CD14-positive monocyte (primary cell): ENCODE results near the gene ITGA3. TPM values are rescaled to one million over a fixed set of nuclear protein-coding genes. Genes with fewer than 3 reads are reported as not detected.

Source experiments
- DNase-seq, 3 donors: peaks; one replicate each; pipeline ENCODE4 v3.0.0-alpha.2; 2011 to 2022
- H2AFZ ChIP-seq: 2 replicates; pipeline ENCODE4 v1.6.0; 2012; ENCODE audit warnings: mild to moderate bottlenecking, low read depth, low read length, inconsistent platforms; ENCODE audit not compliant: insufficient read depth, poor library complexity, severe bottlenecking
- H3K27ac ChIP-seq, 2 donors: 1 replicate in 1 of 2; 2 replicates in 1 of 2; pipeline ENCODE4 v1.5.1; 2012 to 2013; ENCODE audit warnings: low read length in 2 of 2, control low read depth in 1 of 2, inconsistent platforms in 1 of 2, low read depth in 1 of 2, mild to moderate bottlenecking in 1 of 2
- H3K27me3 ChIP-seq, 2 donors: one replicate each; pipeline versions ENCODE4 v1.6.0 to v1.6.1; 2011 to 2013; ENCODE audit warnings: low read length in 2 of 2; ENCODE audit not compliant: control insufficient read depth in 2 of 2, insufficient read depth in 2 of 2
- H3K36me3 ChIP-seq, 2 donors: replicated peaks in 1 of 2; 1 replicate in 1 of 2; 2 replicates in 1 of 2; pipeline versions ENCODE4 v1.5.1 to v1.6.1; 2012 to 2013; ENCODE audit warnings: low read length in 2 of 2, control low read depth in 1 of 2, inconsistent platforms in 1 of 2, mild to moderate bottlenecking in 1 of 2; ENCODE audit not compliant: insufficient read depth in 2 of 2, control insufficient read depth in 1 of 2
- H3K4me1 ChIP-seq, 2 donors: 1 replicate in 1 of 2; 2 replicates in 1 of 2; pipeline versions ENCODE4 v1.5.1 to v1.6.1; 2012 to 2013; ENCODE audit warnings: low read length in 2 of 2, control low read depth in 1 of 2, inconsistent platforms in 1 of 2, mild to moderate bottlenecking in 1 of 2, moderate library complexity in 1 of 2; ENCODE audit not compliant: insufficient read depth in 2 of 2, control insufficient read depth in 1 of 2
- H3K4me2 ChIP-seq: replicated peaks from 2 replicates; pipeline ENCODE3; 2012; ENCODE audit warnings: low read length, moderate library complexity, mild to moderate bottlenecking; ENCODE audit not compliant: poor library complexity, severe bottlenecking; ENCODE audit errors: extremely low read depth
- H3K4me3 ChIP-seq, 3 experiments: fragments of 200-600 bp in 1 of 3; sonication (generic) in 1 of 3; replicated peaks in 1 of 3; 1 replicate in 2 of 3; 2 replicates in 1 of 3; pipeline ENCODE4 v1.5.1; 2011 to 2013; ENCODE audit warnings: low read length in 3 of 3, mild to moderate bottlenecking in 3 of 3, control low read depth in 2 of 3, low read depth in 2 of 3, inconsistent platforms in 1 of 3, moderate library complexity in 1 of 3
- H3K79me2 ChIP-seq: 2 replicates; pipeline ENCODE4 v1.6.0; 2012; ENCODE audit warnings: mild to moderate bottlenecking, control low read depth, inconsistent platforms, low read length, moderate library complexity; ENCODE audit not compliant: insufficient read depth
- H3K9ac ChIP-seq: 2 replicates; pipeline ENCODE4 v1.6.0; 2017; ENCODE audit warnings: low read length, mild to moderate bottlenecking; ENCODE audit not compliant: insufficient read depth, poor library complexity, severe bottlenecking
- H3K9me3 ChIP-seq, 2 donors: replicated peaks in 1 of 2; 1 replicate in 1 of 2; 2 replicates in 1 of 2; pipeline versions ENCODE4 v1.5.1 to v1.6.1; 2012 to 2013; ENCODE audit warnings: low read length in 2 of 2, control low read depth in 1 of 2; ENCODE audit not compliant: control insufficient read depth in 1 of 2, insufficient read depth in 1 of 2
- H4K20me1 ChIP-seq: 2 replicates; pipeline ENCODE4 v1.6.0; 2012; ENCODE audit warnings: mild to moderate bottlenecking, low read length, control low read depth, moderate library complexity; ENCODE audit not compliant: insufficient read depth
- H3K27ac Mint-ChIP-seq, 7 donors: one replicate each; pipeline ENCODE4 v1.8.0; 2020; ENCODE audit warnings: mild to moderate bottlenecking in 7 of 7, mixed read lengths in 7 of 7, moderate library complexity in 6 of 7, inconsistent platforms in 2 of 7
- H3K27me3 Mint-ChIP-seq, 3 donors: one replicate each; pipeline ENCODE4 v1.8.0; 2021 to 2022; ENCODE audit warnings: low read depth in 3 of 3, mild to moderate bottlenecking in 3 of 3, mixed read lengths in 3 of 3, moderate library complexity in 3 of 3, inconsistent platforms in 1 of 3
- H3K36me3 Mint-ChIP-seq, 2 donors: one replicate each; pipeline ENCODE4 v1.8.0; 2020; ENCODE audit warnings: mixed read lengths in 2 of 2, inconsistent platforms in 1 of 2, mild to moderate bottlenecking in 1 of 2
- H3K4me1 Mint-ChIP-seq: one replicate; pipeline ENCODE4 v1.8.0; 2020; ENCODE audit warnings: mild to moderate bottlenecking, mixed read lengths
- H3K4me3 Mint-ChIP-seq, 2 donors: one replicate each; pipeline ENCODE4 v1.8.0; 2020; ENCODE audit warnings: mild to moderate bottlenecking in 2 of 2, mixed read lengths in 2 of 2, moderate library complexity in 1 of 2
- H3K9me3 Mint-ChIP-seq, 7 donors: one replicate each; pipeline ENCODE4 v1.8.0; 2020 to 2022; ENCODE audit warnings: mixed read lengths in 7 of 7, mild to moderate bottlenecking in 6 of 7, moderate library complexity in 6 of 7, inconsistent platforms in 2 of 7
- WGBS: methylation state at CpG from one replicate; pipeline ENCODE4 v1.1.5; 2013; ENCODE audit warnings: missing lambda C conversion rate; ENCODE audit not compliant: insufficient coverage; 5-methylcytosine and 5-hydroxymethylcytosine counted together
- intact Hi-C, 2 donors: fragments of 100-400 bp; cut with micrococcal nuclease; formaldehyde crosslinking; loops; one replicate each; pipeline versions ENCODE4 v1.15.0 to v1.15.1; 2023
- polyA plus RNA-seq, 3 donors: library from polyadenylated mRNA; depleted of rRNA in 1 of 3; unstranded in 2 of 3; stranded (reverse) in 1 of 3; fragments of 300-500 nt in 2 of 3; fragments of >200 nt in 1 of 3; fragmentation: Illumina TruSeq in 2 of 3; gene quantifications; 1 replicate in 2 of 3; 2 replicates in 1 of 3; pipeline ENCODE4 v1.2.3, GENCODE V29; 2012 to 2021
- TF ChIP-seq, protein P1 (sequence below): fragments of 200-600 bp; IDR thresholded peaks from one replicate; pipeline ENCODE4 v1.8.0; 2022; ENCODE audit warnings: antibody characterized with exemption, mild to moderate bottlenecking

Gene ITGA3
- polyA plus RNA-seq, 3 donors, result 0.31 to 0.36 TPM; not detected in 1

DNA sequence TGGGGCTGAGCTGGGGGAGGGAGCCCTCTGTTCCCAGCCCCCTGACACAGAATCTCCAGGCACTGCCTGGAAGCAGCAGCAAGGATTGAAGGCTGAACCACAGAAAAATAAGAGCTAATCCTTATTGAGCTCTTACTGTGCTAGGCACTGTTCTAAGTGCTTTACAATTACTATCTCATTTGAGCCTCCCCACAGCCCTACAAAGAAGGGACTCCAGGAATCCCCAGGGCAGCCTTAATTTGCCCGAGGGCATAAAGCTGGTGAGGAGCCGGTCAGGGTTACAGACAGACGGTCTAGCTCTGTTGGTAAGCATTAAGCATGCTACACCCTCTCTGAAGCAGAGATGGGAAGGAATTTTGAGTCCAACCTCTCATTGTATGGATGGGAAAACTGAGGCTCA is 67.0 kb downstream of the ITGA3 start:
- no peak overlapping the region for H3K4me3 Mint-ChIP-seq
- WGBS, result 93% methylated on average over 2 of the region's 3 CpGs
- peaks cover 0 to 12% (median 4%) of the 10 kb centered on the region in 7 donors for H3K9me3 Mint-ChIP-seq
- Histone ChIP-seq H3K4me3 (no peak overlapping the region), H3K36me3 (no peaks in the 10 kb centered on the region), H2AFZ (no peak overlapping the region), H3K4me2 (no peak overlapping the region), H3K4me1 (peaks cover 7% of the 10 kb centered on the region in 2 donors), H4K20me1 (no peaks in the 10 kb centered on the region), H3K9ac (no peak overlapping the region), H3K9me3 (peaks cover 1% of the 10 kb centered on the region in 2 donors), H3K79me2 (no peaks in the 10 kb centered on the region), H3K27me3 (peaks cover 28 to 62% of the 10 kb centered on the region in 2 donors), H3K27ac (no peak overlapping the region)
- intact Hi-C loops, result no loop called here
- no peak for DNase-seq
- peaks cover 12% of the 10 kb centered on the region for H3K4me1 Mint-ChIP-seq
- H3K36me3 Mint-ChIP-seq, result no peaks in the 10 kb centered on the region
- TF ChIP-seq, protein P1, sequence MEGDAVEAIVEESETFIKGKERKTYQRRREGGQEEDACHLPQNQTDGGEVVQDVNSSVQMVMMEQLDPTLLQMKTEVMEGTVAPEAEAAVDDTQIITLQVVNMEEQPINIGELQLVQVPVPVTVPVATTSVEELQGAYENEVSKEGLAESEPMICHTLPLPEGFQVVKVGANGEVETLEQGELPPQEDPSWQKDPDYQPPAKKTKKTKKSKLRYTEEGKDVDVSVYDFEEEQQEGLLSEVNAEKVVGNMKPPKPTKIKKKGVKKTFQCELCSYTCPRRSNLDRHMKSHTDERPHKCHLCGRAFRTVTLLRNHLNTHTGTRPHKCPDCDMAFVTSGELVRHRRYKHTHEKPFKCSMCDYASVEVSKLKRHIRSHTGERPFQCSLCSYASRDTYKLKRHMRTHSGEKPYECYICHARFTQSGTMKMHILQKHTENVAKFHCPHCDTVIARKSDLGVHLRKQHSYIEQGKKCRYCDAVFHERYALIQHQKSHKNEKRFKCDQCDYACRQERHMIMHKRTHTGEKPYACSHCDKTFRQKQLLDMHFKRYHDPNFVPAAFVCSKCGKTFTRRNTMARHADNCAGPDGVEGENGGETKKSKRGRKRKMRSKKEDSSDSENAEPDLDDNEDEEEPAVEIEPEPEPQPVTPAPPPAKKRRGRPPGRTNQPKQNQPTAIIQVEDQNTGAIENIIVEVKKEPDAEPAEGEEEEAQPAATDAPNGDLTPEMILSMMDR, result no peak
- H3K27me3 Mint-ChIP-seq, result peaks cover 83 to 87% (median 84%) of the 10 kb centered on the region in 3 donors
- peak overlapping the region in 1 of 7 donors; percentile 17 for H3K27ac Mint-ChIP-seq

DNA sequence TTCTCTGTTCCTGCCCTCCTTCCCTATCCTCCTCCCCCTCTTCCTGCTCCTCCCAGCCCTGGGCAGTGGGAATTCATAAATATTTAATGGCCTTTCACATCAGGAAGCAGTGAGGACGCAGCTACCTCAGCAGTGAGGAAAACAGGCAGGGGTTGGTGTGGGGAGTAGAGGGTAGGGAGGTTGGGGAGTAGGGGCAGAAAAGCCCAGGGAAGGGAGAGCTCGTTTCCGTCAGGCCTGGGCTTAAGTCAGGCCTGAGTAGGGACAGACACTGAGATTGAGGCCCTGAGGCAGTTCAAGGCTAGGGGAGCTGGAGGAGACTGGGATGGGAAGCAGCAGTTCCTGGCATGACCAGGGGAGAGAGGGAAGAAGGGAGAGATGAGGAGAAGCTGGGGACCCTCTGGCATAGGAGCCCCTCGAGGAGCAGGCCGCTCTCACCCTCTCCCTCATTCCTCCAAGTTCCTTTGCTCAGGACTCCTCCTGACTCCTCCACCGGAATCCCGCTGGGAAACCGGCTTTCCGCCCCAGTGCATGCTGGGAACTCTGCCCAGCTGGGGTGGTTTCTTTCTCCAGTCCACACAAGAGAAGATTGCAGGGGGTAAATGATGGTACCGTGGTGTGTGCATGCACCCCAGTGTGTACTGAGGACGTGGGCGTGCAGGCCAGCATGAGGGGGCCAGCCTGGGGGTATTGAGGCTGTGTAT is 67.9 kb downstream of the ITGA3 start:
- H3K27ac ChIP-seq, result no peak overlapping the region
- Mint-ChIP-seq H3K27me3 (peaks cover 83 to 87% (median 84%) of the 10 kb centered on the region in 3 donors), H3K4me1 (peaks cover 20% of the 10 kb centered on the region), H3K4me3 (peak overlapping the region in 1 of 2 donors; percentile 54), H3K9me3 (peaks cover 2 to 18% (median 11%) of the 10 kb centered on the region in 7 donors), H3K27ac (peak overlapping the region in 1 of 7 donors; percentile 37), H3K36me3 (peaks cover 5 to 7% of the 10 kb centered on the region in 2 donors)
- H3K9ac ChIP-seq, result no peak overlapping the region
- peaks cover 3 to 10% of the 10 kb centered on the region in 2 donors for H3K9me3 ChIP-seq
- H3K4me1 ChIP-seq, result peaks cover 13 to 16% of the 10 kb centered on the region in 2 donors
- intact Hi-C loops, result no loop called here
- H4K20me1 ChIP-seq, result no peaks in the 10 kb centered on the region
- DNase-seq, result no peak
- H3K79me2 ChIP-seq, result no peaks in the 10 kb centered on the region
- H2AFZ ChIP-seq, result no peak overlapping the region
- H3K4me3 ChIP-seq, result no peak overlapping the region
- H3K4me2 ChIP-seq, result no peak overlapping the region
- H3K27me3 ChIP-seq, result peaks cover 32 to 62% of the 10 kb centered on the region in 2 donors
- TF ChIP-seq, protein P1, result no peak
- H3K36me3 ChIP-seq, result no peaks in the 10 kb centered on the region
- WGBS, result 86% methylated on average over 4 of the region's 12 CpGs
